HS-27A (cell line): ENCODE measurements around the gene PARD3B.

Experiments used
- DNase-seq: peaks from one replicate; pipeline ENCODE4 v3.0.0-alpha.2; 2012; ENCODE audit warnings: low read depth, missing footprints

The PARD3B gene

GRCh38 chr2:205017381-205017780 is 472.1 kb downstream of the PARD3B start:
- no peak for DNase-seq

- DNase-seq = no peak
Observed at GRCh38 chr2:205017912-205018311, 472.6 kb downstream of the PARD3B start.

- DNase-seq = no peak
Observed at GRCh38 chr2:205020673-205021072, 475.4 kb downstream of the PARD3B start.

GRCh38 chr2:205022841-205023240 is 477.6 kb downstream of the PARD3B start:
- no peak for DNase-seq

- peak; percentile 74 for DNase-seq
Observed at GRCh38 chr2:205024822-205025518, 479.7 kb downstream of the PARD3B start.

- no peak for DNase-seq
Observed at GRCh38 chr2:205025580-205026240, 480.4 kb downstream of the PARD3B start.

- no peak for DNase-seq
Observed at GRCh38 chr2:205030695-205031094, 485.4 kb downstream of the PARD3B start.

- no peak for DNase-seq
Observed at GRCh38 chr2:205032093-205032551, 486.8 kb downstream of the PARD3B start.

- DNase-seq = no peak
Observed at GRCh38 chr2:205033431-205033830, 488.2 kb downstream of the PARD3B start.

- no peak for DNase-seq
Observed at GRCh38 chr2:205034034-205034433, 488.8 kb downstream of the PARD3B start.

- DNase-seq = no peak
Observed at GRCh38 chr2:205040323-205040722, 495.0 kb downstream of the PARD3B start.

- no peak for DNase-seq
Observed at GRCh38 chr2:205041472-205042130, 496.3 kb downstream of the PARD3B start.

GRCh38 chr2:205043285-205043684 is 498.0 kb downstream of the PARD3B start:
- DNase-seq = no peak

GRCh38 chr2:205045706-205046105 is 500.4 kb downstream of the PARD3B start:
- DNase-seq = no peak

GRCh38 chr2:205047273-205047839 is 502.1 kb downstream of the PARD3B start:
- DNase-seq = no peak

- no peak for DNase-seq
Observed at GRCh38 chr2:205051417-205051816, 506.1 kb downstream of the PARD3B start.

- no peak for DNase-seq
Observed at GRCh38 chr2:205052781-205053180, 507.5 kb downstream of the PARD3B start.

- DNase-seq = no peak
Observed at GRCh38 chr2:205053827-205054410, 508.6 kb downstream of the PARD3B start.

- no peak for DNase-seq
Observed at GRCh38 chr2:205054789-205055188, 509.5 kb downstream of the PARD3B start.

GRCh38 chr2:205055251-205055650 is 510.0 kb downstream of the PARD3B start:
- DNase-seq = no peak

GRCh38 chr2:205056151-205056561 is 510.9 kb downstream of the PARD3B start:
- no peak for DNase-seq

GRCh38 chr2:205058409-205058808 is 513.1 kb downstream of the PARD3B start:
- no peak for DNase-seq
